Vagina (tissue), 2 donors: Measurements from ENCODE around the gene PPIL4.

Source experiments
- CTCF ChIP-seq, 3 experiments: fragments of 450-650 bp in 2 of 3; fragments of 200-600 bp in 1 of 3; sonication (generic) in 1 of 3; IDR thresholded peaks; one replicate each; pipeline ENCODE4 v1.5.1; 2017 to 2019; ENCODE audit warnings: antibody characterized with exemption in 3 of 3, mild to moderate bottlenecking in 2 of 3, moderate library complexity in 2 of 3
- POLR2A ChIP-seq, 2 donors: fragments of 450-650 bp; IDR thresholded peaks; one replicate each; pipeline ENCODE4 v1.6.1; 2017; ENCODE audit warnings: antibody characterized with exemption in 2 of 2, mild to moderate bottlenecking in 2 of 2, moderate library complexity in 2 of 2
- POLR2AphosphoS5 ChIP-seq, 2 donors: sonication (generic); formaldehyde crosslinking; IDR thresholded peaks; one replicate each; pipeline ENCODE4 v1.9.0; 2017; ENCODE audit warnings: antibody characterized with exemption in 2 of 2, mild to moderate bottlenecking in 2 of 2, low read depth in 1 of 2; ENCODE audit not compliant: insufficient read depth in 1 of 2

GRCh38 chr6:149497365-149497764 lies 48.5 kb downstream of the PPIL4 start:
- TF ChIP-seq CTCF (IDR thresholded peaks at IDR 0.05) (no peak), POLR2A (IDR thresholded peaks at IDR 0.05) (no peak), POLR2AphosphoS5 (IDR thresholded peaks at IDR 0.05; ENCODE audit: insufficient read depth in 1 of 2, low read depth in 1 of 2) (no peak)
